ENCODE data around the gene THPO.
"Not testable (repeated sequence)": the region's sequence is repeated elsewhere in the genome, so short reads cannot be mapped to it uniquely, and the experiment has no call there.

The THPO gene

GRCh38 chr3:184344579-184345316 is 33.3 kb downstream of the THPO start:
- no peak overlapping the region for H3K27ac Mint-ChIP-seq
- H3K36me3 Mint-ChIP-seq, result no peaks in the 10 kb centered on the region
- H3K9me3 Mint-ChIP-seq, result no peaks in the 10 kb centered on the region
- no peak for DNase-seq
- CTCF ChIA-PET, result interaction anchor here (1.3 kb wide), 1 partner anchor 9 kb away, joined by 4 read pairs; no protein-coding TSS in a partner anchor
- no peaks in the 10 kb centered on the region for H3K27me3 Mint-ChIP-seq
- H3K4me3 Mint-ChIP-seq, result no peak overlapping the region
- H3K4me1 Mint-ChIP-seq, result peaks cover 9% of the 10 kb centered on the region

- CTCF ChIA-PET, result no interaction called here
Measured at GRCh38 chr3:184343200-184343876, 34.7 kb downstream of the THPO start.

GRCh38 chr3:184341925-184342324 is 36.1 kb downstream of the THPO start:
- peaks cover 10% of the 10 kb centered on the region for H3K27me3 Mint-ChIP-seq
- peaks cover 19% of the 10 kb centered on the region for H3K4me1 Mint-ChIP-seq
- H3K9me3 Mint-ChIP-seq, result no peaks in the 10 kb centered on the region
- H3K27ac Mint-ChIP-seq, result no peak overlapping the region
- CTCF ChIA-PET, result no interaction called here
- H3K4me3 Mint-ChIP-seq, result no peak overlapping the region
- H3K36me3 Mint-ChIP-seq, result no peaks in the 10 kb centered on the region
- DNase-seq, result no peak

More at GRCh38 chr3:184343200-184343876, 34.7 kb downstream of the THPO start:
- DNase-seq, result no peak
- H3K36me3 Mint-ChIP-seq, result no peaks in the 10 kb centered on the region
- no peaks in the 10 kb centered on the region for H3K9me3 Mint-ChIP-seq
- H3K27ac Mint-ChIP-seq, result no peak overlapping the region
- H3K4me3 Mint-ChIP-seq, result no peak overlapping the region
- no peaks in the 10 kb centered on the region for H3K27me3 Mint-ChIP-seq
- peaks cover 9% of the 10 kb centered on the region for H3K4me1 Mint-ChIP-seq

- not testable (repeated sequence) for H3K27ac Mint-ChIP-seq, H3K4me3 Mint-ChIP-seq, H3K9me3 Mint-ChIP-seq, H3K36me3 Mint-ChIP-seq, DNase-seq
- Mint-ChIP-seq H3K27me3 (peaks cover 10% of the 10 kb centered on the region), H3K4me1 (peaks cover 32% of the 10 kb centered on the region)
- CTCF ChIA-PET, result interaction anchor here (0.8 kb wide), 1 partner anchor 14 kb away, joined by 3 read pairs; no protein-coding TSS in a partner anchor
Measured at GRCh38 chr3:184339451-184340135, 38.4 kb downstream of the THPO start.

- no peaks in the 10 kb centered on the region for H3K9me3 Mint-ChIP-seq
- CTCF ChIA-PET, result interaction anchor here (0.8 kb wide), 1 partner anchor 15 kb away, joined by 3 read pairs; no protein-coding TSS in a partner anchor
- H3K27me3 Mint-ChIP-seq, result peaks cover 10% of the 10 kb centered on the region
- no peak overlapping the region for H3K27ac Mint-ChIP-seq
- no peak for DNase-seq
- H3K36me3 Mint-ChIP-seq, result peaks cover 4% of the 10 kb centered on the region
- peaks cover 37% of the 10 kb centered on the region for H3K4me1 Mint-ChIP-seq
- H3K4me3 Mint-ChIP-seq, result no peak overlapping the region
Measured at GRCh38 chr3:184339001-184339400, 39.0 kb downstream of the THPO start.

DNA sequence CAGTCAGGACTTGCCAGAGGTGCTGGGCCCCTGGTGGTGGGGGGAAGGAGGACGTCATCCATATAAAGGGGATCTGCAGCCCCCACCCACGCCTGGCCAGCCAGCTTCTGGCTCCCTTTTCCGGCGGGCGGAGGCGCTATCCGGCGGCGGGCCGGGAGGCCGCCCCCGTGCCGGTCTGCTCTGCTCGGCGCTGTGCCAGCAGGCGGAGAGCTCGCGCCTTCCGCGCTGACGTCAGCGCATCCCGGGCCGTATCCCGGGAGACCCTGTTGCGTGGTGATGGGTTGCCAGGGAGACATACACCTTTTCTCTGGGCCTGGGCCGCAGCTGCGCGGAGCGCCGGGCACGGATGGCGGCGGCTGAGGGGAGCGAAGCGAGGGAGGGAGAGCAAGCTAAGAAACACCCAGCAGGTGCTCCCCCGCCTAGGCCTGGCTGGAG is 39.5 kb downstream of the THPO start:
- H3K4me1 Mint-ChIP-seq, result peaks cover 42% of the 10 kb centered on the region
- CTCF ChIA-PET, result no interaction called here
- no peaks in the 10 kb centered on the region for H3K9me3 Mint-ChIP-seq
- H3K36me3 Mint-ChIP-seq, result peaks cover 9% of the 10 kb centered on the region
- no peak overlapping the region for H3K4me3 Mint-ChIP-seq
- DNase-seq, result no peak
- H3K27ac Mint-ChIP-seq, result no peak overlapping the region
- H3K27me3 Mint-ChIP-seq, result peaks cover 10% of the 10 kb centered on the region

- peaks cover 10% of the 10 kb centered on the region for H3K27me3 Mint-ChIP-seq
- peaks cover 43% of the 10 kb centered on the region for H3K4me1 Mint-ChIP-seq
- no peak for DNase-seq
- peaks cover 14% of the 10 kb centered on the region for H3K36me3 Mint-ChIP-seq
- no peak overlapping the region for H3K4me3 Mint-ChIP-seq
- CTCF ChIA-PET, result interaction anchor here (1.6 kb wide), 1 partner anchor 16 kb away, joined by 7 read pairs; no protein-coding TSS in a partner anchor
- no peaks in the 10 kb centered on the region for H3K9me3 Mint-ChIP-seq
- no peak overlapping the region for H3K27ac Mint-ChIP-seq
Measured at GRCh38 chr3:184337981-184338380, 40.0 kb downstream of the THPO start.

DNA sequence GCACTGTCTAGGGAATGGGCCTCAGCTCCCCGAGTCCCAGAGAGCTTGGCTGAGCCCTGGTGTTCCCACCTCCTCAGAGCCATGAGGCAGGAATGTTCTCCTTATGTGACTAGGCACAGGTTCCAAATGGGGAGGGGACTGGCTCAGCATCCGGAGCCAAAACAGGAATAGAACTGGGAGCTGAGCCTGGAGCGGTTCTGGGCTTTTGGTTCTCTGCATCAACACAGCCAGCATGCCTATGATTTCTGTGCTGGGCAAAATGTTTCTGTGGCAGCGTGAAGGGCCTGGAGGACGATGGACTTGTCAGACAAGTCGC is 40.6 kb downstream of the THPO start, which contains the start of gene FAM131A:
TSS of gene FAM131A (plus strand) at position 202 of the 316 bp plus-strand sequence. CDS start at position 233, 31 bp downstream.
- Mint-ChIP-seq H3K27ac (peak within 1 kb of the TSS; percentile 81), H3K4me1 (peaks cover 46% of the 10 kb centered on the region), H3K9me3 (no peaks in the 10 kb centered on the region), H3K4me3 (peak within 1 kb of the TSS; percentile 83), H3K36me3 (peaks cover 21% of the 10 kb centered on the region), H3K27me3 (peaks cover 10% of the 10 kb centered on the region)
- CTCF ChIA-PET, result interaction anchor here (1.6 kb wide), 1 partner anchor 17 kb away, joined by 7 read pairs; no protein-coding TSS in a partner anchor
- DNase-seq, result no peak

DNA sequence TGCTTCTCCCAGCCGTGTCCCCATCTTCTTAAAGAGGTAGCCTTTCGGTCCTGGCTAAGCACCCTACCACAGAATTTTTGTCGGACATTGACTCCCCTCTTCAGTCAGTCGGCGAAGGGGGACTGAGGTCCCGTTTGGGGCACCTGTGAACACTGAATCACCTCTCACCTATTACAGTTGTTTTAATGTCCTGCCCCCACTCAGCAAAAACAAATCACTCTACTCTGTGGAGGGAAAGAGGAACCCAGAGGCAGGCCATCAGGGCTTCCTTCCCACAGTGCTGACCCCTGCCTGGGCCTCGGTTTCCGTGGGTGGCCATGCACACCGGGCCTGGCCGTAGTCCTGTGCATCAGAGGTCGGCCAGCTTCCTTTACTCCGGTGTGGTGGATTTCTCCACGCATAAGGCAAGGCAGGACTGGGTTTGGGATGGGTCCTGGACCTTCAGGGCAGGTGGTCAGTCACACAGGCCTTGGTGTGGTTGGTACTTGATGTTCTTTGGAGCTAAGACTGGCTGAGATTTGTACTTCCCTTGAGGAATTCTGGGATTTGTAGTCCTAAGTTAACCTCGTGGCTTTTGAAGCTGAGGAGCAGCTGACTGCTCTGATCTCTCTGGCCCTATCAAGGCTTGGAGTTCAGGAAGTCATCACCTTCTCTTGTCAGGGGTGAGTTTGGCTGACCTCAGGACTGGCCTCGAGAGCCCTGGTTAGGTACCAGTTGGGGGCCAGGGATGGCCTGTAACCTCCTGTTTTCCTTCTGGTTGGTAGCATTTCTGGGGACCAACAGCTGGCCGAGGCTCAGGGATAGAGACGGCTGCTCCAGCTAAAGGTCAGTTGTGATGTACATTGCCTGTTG is 41.2 kb downstream of the THPO start:
- Mint-ChIP-seq H3K4me3 (peak overlapping the region; percentile 83), H3K4me1 (peaks cover 47% of the 10 kb centered on the region), H3K36me3 (peaks cover 25% of the 10 kb centered on the region), H3K27ac (peak overlapping the region; percentile 81), H3K9me3 (no peaks in the 10 kb centered on the region), H3K27me3 (peaks cover 10% of the 10 kb centered on the region)
- CTCF ChIA-PET, result interaction anchor here (1.6 kb wide), 1 partner anchor 17 kb away, joined by 7 read pairs; no protein-coding TSS in a partner anchor
- DNase-seq, result no peak

- Mint-ChIP-seq H3K4me3 (peak overlapping the region; percentile 83), H3K27me3 (peaks cover 10% of the 10 kb centered on the region), H3K27ac (peak overlapping the region; percentile 89), H3K9me3 (no peaks in the 10 kb centered on the region), H3K36me3 (peaks cover 32% of the 10 kb centered on the region), H3K4me1 (peaks cover 42% of the 10 kb centered on the region)
- CTCF ChIA-PET, result no interaction called here
- peak; percentile 90 for DNase-seq
Measured at GRCh38 chr3:184335661-184336546, 42.1 kb downstream of the THPO start.

DNA sequence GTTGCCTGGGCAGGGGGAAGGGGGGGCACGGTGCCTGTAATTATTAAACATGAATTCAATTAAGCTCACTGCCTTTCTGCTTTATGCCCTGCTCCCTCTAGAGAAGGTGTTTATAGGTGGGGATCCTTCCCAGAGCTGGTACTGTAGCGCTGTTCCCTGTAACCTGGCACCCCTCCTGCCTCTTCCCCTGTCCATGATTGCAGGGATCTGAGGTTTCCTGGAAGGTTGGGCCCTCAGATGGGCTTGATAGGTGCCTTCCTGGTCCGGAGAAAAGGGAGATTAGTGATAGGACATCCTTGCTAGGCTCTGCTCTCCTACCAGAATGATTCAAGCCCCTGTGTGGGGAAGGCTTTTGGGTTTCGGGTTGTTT is 42.7 kb downstream of the THPO start:
- H3K36me3 Mint-ChIP-seq, result peaks cover 35% of the 10 kb centered on the region
- no peak for DNase-seq
- peak overlapping the region; percentile 89 for H3K27ac Mint-ChIP-seq
- peaks cover 38% of the 10 kb centered on the region for H3K4me1 Mint-ChIP-seq
- CTCF ChIA-PET, result no interaction called here
- H3K27me3 Mint-ChIP-seq, result peaks cover 10% of the 10 kb centered on the region
- peak overlapping the region; percentile 83 for H3K4me3 Mint-ChIP-seq
- no peaks in the 10 kb centered on the region for H3K9me3 Mint-ChIP-seq

GRCh38 chr3:184334470-184335158 is 43.4 kb downstream of the THPO start:
- H3K36me3 Mint-ChIP-seq, result peaks cover 39% of the 10 kb centered on the region

More at GRCh38 chr3:184334470-184335158, 43.4 kb downstream of the THPO start:
- Mint-ChIP-seq H3K4me3 (peak overlapping the region; percentile 18), H3K27ac (peak overlapping the region; percentile 91), H3K4me1 (peaks cover 38% of the 10 kb centered on the region), H3K27me3 (peaks cover 10% of the 10 kb centered on the region), H3K9me3 (no peaks in the 10 kb centered on the region)
- CTCF ChIA-PET, result no interaction called here
- peak; percentile 48 for DNase-seq
